HL-60 (cell line): ENCODE results near the gene THOC3.
"Not testable (repeated sequence)": the region's sequence is repeated elsewhere in the genome, so short reads cannot be mapped to it uniquely, and the experiment has no call there.

Source experiments
- CTCF ChIP-seq: IDR thresholded peaks from one replicate; pipeline ENCODE4 v1.5.1; 2011; ENCODE audit warnings: low read length, control low read depth, inconsistent platforms; ENCODE audit not compliant: insufficient read depth
- GABPA ChIP-seq: IDR thresholded peaks from 2 replicates; pipeline ENCODE4 v1.6.1; 2012; ENCODE audit warnings: low read depth
- POLR2AphosphoS5 ChIP-seq: IDR thresholded peaks from 2 replicates; pipeline ENCODE4 v1.6.1; 2012; ENCODE audit warnings: low read depth
- REST ChIP-seq: IDR thresholded peaks from 2 replicates; pipeline ENCODE4 v1.6.1; 2012; ENCODE audit warnings: low read depth; ENCODE audit not compliant: insufficient replicate concordance
- SPI1 ChIP-seq: IDR thresholded peaks from 2 replicates; pipeline ENCODE4 v1.6.1; 2012; ENCODE audit warnings: low read depth, mild to moderate bottlenecking, borderline replicate concordance

- not testable (repeated sequence) for TF ChIP-seq CTCF, REST, SPI1, POLR2AphosphoS5, GABPA
These were observed 49.2 kb upstream of the THOC3 start for GRCh38 chr5:176017324-176017723.
